ENCODE results near the gene RPTOR. TPM values are rescaled to one million over a fixed set of nuclear protein-coding genes. Genes with fewer than 3 reads are reported as not detected.

RPTOR gene
- polyA plus RNA-seq, 4 donors, result 3.2 to 16.5 (median 10.1) TPM

GRCh38 chr17:80921159-80921558 is 376.5 kb downstream of the RPTOR start:
- H3K4me3 ChIP-seq (ENCODE audit: low read depth in 1 of 3, low read length in 3 of 3), result no peak overlapping the region
- H3K9me3 ChIP-seq (ENCODE audit: control insufficient read depth in 2 of 2, insufficient read depth in 1 of 2, low read depth in 1 of 2, low read length in 1 of 2), result peaks cover 0 to under 1% of the 10 kb centered on the region in 2 donors
- no peaks in the 10 kb centered on the region for H3K27me3 ChIP-seq (ENCODE audit: control insufficient read depth in 3 of 3, insufficient read depth in 3 of 3, low read length in 3 of 3)
- H3K27ac ChIP-seq (ENCODE audit: low read depth in 1 of 3, low read length in 2 of 3), result no peak overlapping the region
- no peaks in the 10 kb centered on the region for H3K4me1 ChIP-seq (ENCODE audit: control insufficient read depth in 3 of 3, insufficient read depth in 2 of 3, low read depth in 1 of 3, low read length in 2 of 3)
- 93 to 94% (median 93%) methylated on average over 22 of the region's 22 CpGs for WGBS, 3 donors
- peaks cover under 1 to 84% (median 6%) of the 10 kb centered on the region in 3 donors for H3K36me3 ChIP-seq (ENCODE audit: control insufficient read depth in 3 of 3, insufficient read depth in 2 of 3, low read depth in 1 of 3, low read length in 3 of 3)
- DNase-seq, result no peak
- no peak for FAIRE-seq

- no peaks in the 10 kb centered on the region for H3K9me3 ChIP-seq (ENCODE audit: control insufficient read depth in 2 of 2, insufficient read depth in 1 of 2, low read depth in 1 of 2, low read length in 1 of 2)
- H3K4me1 ChIP-seq (ENCODE audit: control insufficient read depth in 3 of 3, insufficient read depth in 2 of 3, low read depth in 1 of 3, low read length in 2 of 3), result no peaks in the 10 kb centered on the region
- H3K27ac ChIP-seq (ENCODE audit: low read depth in 1 of 3, low read length in 2 of 3), result no peak overlapping the region
- no peak overlapping the region for H3K4me3 ChIP-seq (ENCODE audit: low read depth in 1 of 3, low read length in 3 of 3)
- H3K27me3 ChIP-seq (ENCODE audit: control insufficient read depth in 3 of 3, insufficient read depth in 3 of 3, low read length in 3 of 3), result no peaks in the 10 kb centered on the region
- WGBS, 3 donors, result 94 to 97% (median 97%) methylated on average over 27 to 28 of the region's 28 CpGs
- FAIRE-seq (no peak), DNase-seq (no peak)
- peaks cover 4 to 87% (median 6%) of the 10 kb centered on the region in 3 donors for H3K36me3 ChIP-seq (ENCODE audit: control insufficient read depth in 3 of 3, insufficient read depth in 2 of 3, low read depth in 1 of 3, low read length in 3 of 3)
These were observed 377.3 kb downstream of the RPTOR start for GRCh38 chr17:80921741-80922579.

- no peak for FAIRE-seq
These were observed 378.0 kb downstream of the RPTOR start for GRCh38 chr17:80922580-80923160.

GRCh38 chr17:80923211-80924110 is 378.8 kb downstream of the RPTOR start:
- FAIRE-seq (no peak), DNase-seq (no peak)
- Histone ChIP-seq H3K4me1 (ENCODE audit: control insufficient read depth in 3 of 3, insufficient read depth in 2 of 3, low read depth in 1 of 3, low read length in 2 of 3) (no peaks in the 10 kb centered on the region), H3K36me3 (ENCODE audit: control insufficient read depth in 3 of 3, insufficient read depth in 2 of 3, low read depth in 1 of 3, low read length in 3 of 3) (peaks cover 4 to 85% (median 6%) of the 10 kb centered on the region in 3 donors), H3K9me3 (ENCODE audit: control insufficient read depth in 2 of 2, insufficient read depth in 1 of 2, low read depth in 1 of 2, low read length in 1 of 2) (no peaks in the 10 kb centered on the region), H3K27ac (ENCODE audit: low read depth in 1 of 3, low read length in 2 of 3) (no peak overlapping the region), H3K27me3 (ENCODE audit: control insufficient read depth in 3 of 3, insufficient read depth in 3 of 3, low read length in 3 of 3) (no peaks in the 10 kb centered on the region), H3K4me3 (ENCODE audit: low read depth in 1 of 3, low read length in 3 of 3) (no peak overlapping the region)
- WGBS, 3 donors, result 96 to 97% (median 96%) methylated on average over 35 of the region's 35 CpGs

More at GRCh38 chr17:80922580-80923160, 378.0 kb downstream of the RPTOR start:
- Histone ChIP-seq H3K36me3 (ENCODE audit: control insufficient read depth in 3 of 3, insufficient read depth in 2 of 3, low read depth in 1 of 3, low read length in 3 of 3) (peaks cover 4 to 90% (median 6%) of the 10 kb centered on the region in 3 donors), H3K9me3 (ENCODE audit: control insufficient read depth in 2 of 2, insufficient read depth in 1 of 2, low read depth in 1 of 2, low read length in 1 of 2) (no peaks in the 10 kb centered on the region), H3K4me1 (ENCODE audit: control insufficient read depth in 3 of 3, insufficient read depth in 2 of 3, low read depth in 1 of 3, low read length in 2 of 3) (no peaks in the 10 kb centered on the region), H3K27ac (ENCODE audit: low read depth in 1 of 3, low read length in 2 of 3) (no peak overlapping the region), H3K27me3 (ENCODE audit: control insufficient read depth in 3 of 3, insufficient read depth in 3 of 3, low read length in 3 of 3) (no peaks in the 10 kb centered on the region), H3K4me3 (ENCODE audit: low read depth in 1 of 3, low read length in 3 of 3) (no peak overlapping the region)
- no peak for DNase-seq
- WGBS, 3 donors, result 91 to 93% (median 91%) methylated on average over 27 to 33 of the region's 33 CpGs

- WGBS, 3 donors, result 94 to 96% (median 95%) methylated on average over 23 of the region's 23 CpGs
- Histone ChIP-seq H3K9me3 (ENCODE audit: control insufficient read depth in 2 of 2, insufficient read depth in 1 of 2, low read depth in 1 of 2, low read length in 1 of 2) (no peaks in the 10 kb centered on the region), H3K27me3 (ENCODE audit: control insufficient read depth in 3 of 3, insufficient read depth in 3 of 3, low read length in 3 of 3) (no peaks in the 10 kb centered on the region), H3K4me3 (ENCODE audit: low read depth in 1 of 3, low read length in 3 of 3) (no peak overlapping the region), H3K27ac (ENCODE audit: low read depth in 1 of 3, low read length in 2 of 3) (no peak overlapping the region), H3K36me3 (ENCODE audit: control insufficient read depth in 3 of 3, insufficient read depth in 2 of 3, low read depth in 1 of 3, low read length in 3 of 3) (peaks cover 4 to 80% (median 6%) of the 10 kb centered on the region in 3 donors), H3K4me1 (ENCODE audit: control insufficient read depth in 3 of 3, insufficient read depth in 2 of 3, low read depth in 1 of 3, low read length in 2 of 3) (no peaks in the 10 kb centered on the region)
- no peak for FAIRE-seq
- DNase-seq, result no peak
These were observed 379.6 kb downstream of the RPTOR start for GRCh38 chr17:80924111-80924806.

- no peak overlapping the region for H3K27ac ChIP-seq (ENCODE audit: low read depth in 1 of 3, low read length in 2 of 3)
- FAIRE-seq (no peak), DNase-seq (no peak)
- WGBS, 3 donors, result 92% methylated on average over 36 to 38 of the region's 38 CpGs
- H3K27me3 ChIP-seq (ENCODE audit: control insufficient read depth in 3 of 3, insufficient read depth in 3 of 3, low read length in 3 of 3), result no peaks in the 10 kb centered on the region
- H3K36me3 ChIP-seq (ENCODE audit: control insufficient read depth in 3 of 3, insufficient read depth in 2 of 3, low read depth in 1 of 3, low read length in 3 of 3), result peaks cover 3 to 79% (median 4%) of the 10 kb centered on the region in 3 donors
- no peaks in the 10 kb centered on the region for H3K4me1 ChIP-seq (ENCODE audit: control insufficient read depth in 3 of 3, insufficient read depth in 2 of 3, low read depth in 1 of 3, low read length in 2 of 3)
- no peaks in the 10 kb centered on the region for H3K9me3 ChIP-seq (ENCODE audit: control insufficient read depth in 2 of 2, insufficient read depth in 1 of 2, low read depth in 1 of 2, low read length in 1 of 2)
- no peak overlapping the region for H3K4me3 ChIP-seq (ENCODE audit: low read depth in 1 of 3, low read length in 3 of 3)
These were observed 380.4 kb downstream of the RPTOR start for GRCh38 chr17:80924807-80925610.

- no peak for FAIRE-seq
- Histone ChIP-seq H3K36me3 (ENCODE audit: control insufficient read depth in 3 of 3, insufficient read depth in 2 of 3, low read depth in 1 of 3, low read length in 3 of 3) (peaks cover 3 to 79% (median 4%) of the 10 kb centered on the region in 3 donors), H3K27me3 (ENCODE audit: control insufficient read depth in 3 of 3, insufficient read depth in 3 of 3, low read length in 3 of 3) (no peaks in the 10 kb centered on the region), H3K27ac (ENCODE audit: low read depth in 1 of 3, low read length in 2 of 3) (no peak overlapping the region), H3K4me1 (ENCODE audit: control insufficient read depth in 3 of 3, insufficient read depth in 2 of 3, low read depth in 1 of 3, low read length in 2 of 3) (no peaks in the 10 kb centered on the region), H3K4me3 (ENCODE audit: low read depth in 1 of 3, low read length in 3 of 3) (no peak overlapping the region), H3K9me3 (ENCODE audit: control insufficient read depth in 2 of 2, insufficient read depth in 1 of 2, low read depth in 1 of 2, low read length in 1 of 2) (no peaks in the 10 kb centered on the region)
- WGBS, 3 donors, result 82 to 90% (median 85%) methylated on average over 18 of the region's 18 CpGs
- no peak for DNase-seq
These were observed 381.2 kb downstream of the RPTOR start for GRCh38 chr17:80925688-80926335.

All from small intestine (tissue), 7 donors.